Superior temporal gyrus (tissue), 1 donor: ENCODE results near the gene POGK.
A peak's percentile ranks its signal among the peaks of the same experiment; 100 is the strongest.
"Not testable (repeated sequence)": the region's sequence is repeated elsewhere in the genome, so short reads cannot be mapped to it uniquely, and the experiment has no call there.

ENCODE experiments used
- DNase-seq: peaks from one replicate; pipeline ENCODE4 v3.0.0-alpha.2; 2016; ENCODE audit errors: extremely low spot score

POGK gene

GRCh38 chr1:166838766-166839599, at the start of gene POGK:
Gene POGK (plus strand): TSS chr1:166839475. CDS start chr1:166840957, 1,482 bp downstream.
- peak; percentile 93 for DNase-seq

GRCh38 chr1:166796620-166797236, 42.5 kb upstream of the POGK start:
- no peak for DNase-seq

GRCh38 chr1:166808952-166809351, 30.3 kb upstream of the POGK start:
- no peak for DNase-seq

- DNase-seq: no peak
Measured at GRCh38 chr1:166811691-166812090, 27.6 kb upstream of the POGK start.

GRCh38 chr1:166813508-166814223, 25.6 kb upstream of the POGK start:
- DNase-seq: no peak

GRCh38 chr1:166814611-166815010, 24.7 kb upstream of the POGK start:
- no peak for DNase-seq

GRCh38 chr1:166819974-166820373, 19.3 kb upstream of the POGK start:
- DNase-seq: no peak

GRCh38 chr1:166822385-166822784, 16.9 kb upstream of the POGK start:
- DNase-seq: no peak

- no peak for DNase-seq
Measured at GRCh38 chr1:166827426-166827825, 11.8 kb upstream of the POGK start.

- DNase-seq: not testable (repeated sequence)
Measured at GRCh38 chr1:166829762-166830161, 9.5 kb upstream of the POGK start.

- DNase-seq: no peak
Measured at GRCh38 chr1:166836733-166837132, 2.5 kb upstream of the POGK start.

- DNase-seq: no peak
Measured at GRCh38 chr1:166839600-166840308, 479 bp downstream of the POGK start.

GRCh38 chr1:166840309-166841274, 1.3 kb downstream of the POGK start:
- DNase-seq: no peak

- no peak for DNase-seq
Measured at GRCh38 chr1:166843322-166843721, 4.0 kb downstream of the POGK start.

- DNase-seq: peak; percentile 78
Measured at GRCh38 chr1:166843769-166844596, 4.7 kb downstream of the POGK start.

GRCh38 chr1:166844791-166845190, 5.5 kb downstream of the POGK start:
- DNase-seq: no peak

GRCh38 chr1:166848193-166848592, 8.9 kb downstream of the POGK start:
- no peak for DNase-seq

- no peak for DNase-seq
Measured at GRCh38 chr1:166849135-166849534, 9.9 kb downstream of the POGK start.

- DNase-seq: peak; percentile 15
Measured at GRCh38 chr1:166852918-166853317, 13.6 kb downstream of the POGK start.

GRCh38 chr1:166855558-166855957, 16.3 kb downstream of the POGK start:
- no peak for DNase-seq
